ENCODE data around the gene RAB4A.

- TF ChIP-seq POLR2A (IDR thresholded peaks at IDR 0.05; ENCODE audit: extremely low read depth, insufficient read length) (no peak), MAX (IDR thresholded peaks at IDR 0.05; ENCODE audit: low read depth, low read length) (no peak), CTCF (IDR thresholded peaks at IDR 0.05; ENCODE audit: low read depth, low read length) (no peak), MYC (IDR thresholded peaks at IDR 0.05; ENCODE audit: low read depth, low read length) (no peak)
These were observed 55.7 kb downstream of the RAB4A start for GRCh38 chr1:229326601-229327000.
